Progenitor cell of endocrine pancreas (in vitro differentiated cells): ENCODE measurements around the gene LRP1B. TPM values are rescaled to one million over a fixed set of nuclear protein-coding genes. Genes with fewer than 3 reads are reported as not detected.

ENCODE experiments used
- DNase-seq: peaks from one replicate; pipeline ENCODE4 v3.0.0; 2021; ENCODE audit warnings: low spot score; ENCODE audit not compliant: unreplicated experiment
- H3K27ac Mint-ChIP-seq: 2 replicates; pipeline ENCODE4 v1.8.0; 2021; ENCODE audit warnings: mild to moderate bottlenecking, moderate library complexity, mixed read lengths
- H3K27me3 Mint-ChIP-seq: 2 replicates; pipeline ENCODE4 v1.8.0; 2021; ENCODE audit warnings: mixed read lengths
- H3K36me3 Mint-ChIP-seq: 2 replicates; pipeline ENCODE4 v1.8.0; 2022; ENCODE audit warnings: mixed read lengths; ENCODE audit not compliant: insufficient read depth
- H3K4me1 Mint-ChIP-seq: 2 replicates; pipeline ENCODE4 v1.8.0; 2021; ENCODE audit warnings: low read depth, mixed read lengths
- H3K4me3 Mint-ChIP-seq: 2 replicates; pipeline ENCODE4 v1.8.0; 2021; ENCODE audit warnings: low read depth, mild to moderate bottlenecking, moderate library complexity, mixed read lengths
- H3K9me3 Mint-ChIP-seq: 2 replicates; pipeline ENCODE4 v1.8.0; 2021; ENCODE audit warnings: low read depth, mixed read lengths
- long read RNA-seq: library from polyadenylated mRNA; unstranded; transcript quantifications from one replicate; pipeline ENCODE4 v2.0.0, GENCODE V29; 2020
- total RNA-seq: library from RNA; stranded (reverse); gene quantifications from 2 replicates; pipeline ENCODE4 v1.2.1, GENCODE V29; 2021
- TF ChIP-seq, protein P1 (sequence below): fragments of 200-600 bp; sonication (generic); IDR thresholded peaks from one replicate; pipeline ENCODE4 v1.5.0; 2021; ENCODE audit warnings: antibody characterized with exemption, mild to moderate bottlenecking; ENCODE audit not compliant: unreplicated experiment

LRP1B gene
- 0.57 and 1.4 TPM in 2 replicates for total RNA-seq
- long read RNA-seq: 0 reads

DNA sequence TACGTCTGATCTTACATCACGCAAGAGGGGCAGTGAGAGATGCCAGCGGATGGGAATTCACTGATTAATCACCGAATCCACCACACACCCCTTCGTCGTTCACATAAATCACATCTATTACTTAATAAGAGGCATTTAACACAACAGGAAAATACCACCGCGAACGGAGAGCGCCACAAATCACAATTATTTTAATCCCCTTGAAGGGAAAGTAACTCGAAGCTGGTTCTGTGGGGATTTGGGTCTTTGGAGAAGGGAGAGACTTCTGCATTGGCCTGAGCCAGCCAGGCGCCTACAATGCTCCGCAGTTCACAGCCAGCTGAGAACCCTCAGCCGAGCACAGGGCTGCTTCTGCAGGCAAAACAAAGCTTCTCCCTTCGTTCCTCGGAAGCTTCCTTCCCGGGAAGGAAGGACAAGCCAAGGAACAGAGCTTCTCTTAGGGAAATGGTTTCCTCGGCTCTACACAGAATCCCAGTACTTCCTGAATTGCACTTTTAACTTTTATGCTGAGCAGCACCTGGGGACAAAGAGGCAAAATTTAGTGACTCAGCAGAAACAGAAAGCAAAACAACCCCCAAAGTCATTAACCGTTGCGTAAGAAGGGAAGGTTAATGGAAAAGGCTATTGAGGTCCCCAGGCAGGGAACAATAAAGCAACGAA, at the start of gene LRP1B:
TSS of gene LRP1B (minus strand) at position 7 of the 660 bp plus-strand sequence. CDS start 287 bp downstream, outside the sequence.
- H3K9me3 Mint-ChIP-seq: no peaks in the 10 kb centered on the region
- H3K4me1 Mint-ChIP-seq: peaks cover 13% of the 10 kb centered on the region
- H3K27me3 Mint-ChIP-seq: peaks cover 62% of the 10 kb centered on the region
- DNase-seq: peak; percentile 13
- H3K4me3 Mint-ChIP-seq: peak within 1 kb of the TSS; percentile 85
- no peaks in the 10 kb centered on the region for H3K36me3 Mint-ChIP-seq
- TF ChIP-seq, protein P1, sequence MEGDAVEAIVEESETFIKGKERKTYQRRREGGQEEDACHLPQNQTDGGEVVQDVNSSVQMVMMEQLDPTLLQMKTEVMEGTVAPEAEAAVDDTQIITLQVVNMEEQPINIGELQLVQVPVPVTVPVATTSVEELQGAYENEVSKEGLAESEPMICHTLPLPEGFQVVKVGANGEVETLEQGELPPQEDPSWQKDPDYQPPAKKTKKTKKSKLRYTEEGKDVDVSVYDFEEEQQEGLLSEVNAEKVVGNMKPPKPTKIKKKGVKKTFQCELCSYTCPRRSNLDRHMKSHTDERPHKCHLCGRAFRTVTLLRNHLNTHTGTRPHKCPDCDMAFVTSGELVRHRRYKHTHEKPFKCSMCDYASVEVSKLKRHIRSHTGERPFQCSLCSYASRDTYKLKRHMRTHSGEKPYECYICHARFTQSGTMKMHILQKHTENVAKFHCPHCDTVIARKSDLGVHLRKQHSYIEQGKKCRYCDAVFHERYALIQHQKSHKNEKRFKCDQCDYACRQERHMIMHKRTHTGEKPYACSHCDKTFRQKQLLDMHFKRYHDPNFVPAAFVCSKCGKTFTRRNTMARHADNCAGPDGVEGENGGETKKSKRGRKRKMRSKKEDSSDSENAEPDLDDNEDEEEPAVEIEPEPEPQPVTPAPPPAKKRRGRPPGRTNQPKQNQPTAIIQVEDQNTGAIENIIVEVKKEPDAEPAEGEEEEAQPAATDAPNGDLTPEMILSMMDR: no peak
- peak within 1 kb of the TSS; percentile 95 for H3K27ac Mint-ChIP-seq

DNA sequence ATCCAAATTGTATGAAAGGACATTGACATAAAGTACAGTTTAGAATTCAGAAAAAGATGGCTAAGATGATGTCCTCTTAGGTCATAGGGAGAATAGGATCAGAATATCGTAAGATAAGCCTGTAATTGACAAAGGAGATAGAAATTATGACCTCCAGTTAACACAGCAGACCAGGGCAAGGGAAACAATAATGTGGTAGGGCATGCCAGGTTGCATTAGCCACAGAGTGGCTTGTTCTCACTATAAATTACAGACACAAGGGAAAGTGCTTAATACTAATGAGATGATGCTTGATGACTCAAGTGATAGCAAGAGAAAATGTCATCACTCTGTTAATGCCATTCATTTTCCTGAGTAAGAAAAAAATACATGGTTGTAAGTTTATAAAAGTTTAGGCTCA, 48.9 kb upstream of the LRP1B start:
- H3K27me3 Mint-ChIP-seq: no peaks in the 10 kb centered on the region

DNA sequence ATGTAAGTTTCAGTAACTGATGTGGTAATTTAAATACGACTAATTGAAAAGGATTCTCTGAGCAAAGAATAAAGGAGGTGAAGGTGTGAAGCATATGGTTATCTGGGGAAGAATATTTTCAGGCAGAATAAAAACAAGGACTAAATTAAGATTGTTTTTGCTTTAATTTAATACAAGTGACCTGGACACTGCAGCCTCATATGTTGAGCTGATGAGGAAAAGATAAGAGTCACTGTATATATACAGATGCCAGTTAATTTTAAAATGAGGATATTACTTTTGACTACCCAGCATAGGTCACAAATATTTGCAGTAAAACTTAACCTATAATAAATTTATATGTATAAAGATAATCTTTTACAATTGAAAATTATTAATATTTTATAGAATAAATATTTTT, 47.8 kb upstream of the LRP1B start:
- DNase-seq: no peak
- TF ChIP-seq, protein P1: no peak
- Mint-ChIP-seq H3K4me3 (no peak overlapping the region), H3K9me3 (no peaks in the 10 kb centered on the region), H3K4me1 (peaks cover 4% of the 10 kb centered on the region), H3K27me3 (no peaks in the 10 kb centered on the region), H3K36me3 (no peaks in the 10 kb centered on the region), H3K27ac (no peak overlapping the region)

More for the DNA sequence above, 48.9 kb upstream of the LRP1B start:
- no peaks in the 10 kb centered on the region for H3K36me3 Mint-ChIP-seq
- TF ChIP-seq, protein P1: no peak
- DNase-seq: no peak
- no peak overlapping the region for H3K4me3 Mint-ChIP-seq
- H3K27ac Mint-ChIP-seq: no peak overlapping the region
- peaks cover 4% of the 10 kb centered on the region for H3K4me1 Mint-ChIP-seq
- no peaks in the 10 kb centered on the region for H3K9me3 Mint-ChIP-seq

DNA sequence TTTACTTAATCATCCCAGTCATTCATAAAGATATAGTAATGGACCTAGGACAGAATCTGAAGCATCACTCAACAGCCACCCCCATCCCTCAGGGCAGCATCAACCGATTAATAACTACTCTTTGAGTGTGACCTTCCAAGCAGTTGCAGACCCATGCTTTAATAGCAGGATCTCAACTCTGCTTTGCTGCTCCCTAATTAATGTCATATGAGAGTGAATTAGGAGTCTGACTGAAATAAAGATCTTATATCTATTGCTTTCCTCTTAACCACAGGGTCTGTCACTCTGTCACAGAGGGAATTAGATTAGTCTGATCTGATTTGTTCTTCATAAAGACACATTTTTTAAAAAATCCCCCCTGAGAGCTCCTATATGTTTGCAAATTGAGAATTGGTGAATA, 46.1 kb upstream of the LRP1B start:
- Mint-ChIP-seq H3K27ac (no peak overlapping the region), H3K27me3 (no peaks in the 10 kb centered on the region), H3K36me3 (no peaks in the 10 kb centered on the region), H3K4me3 (no peak overlapping the region), H3K4me1 (peaks cover 4% of the 10 kb centered on the region), H3K9me3 (no peaks in the 10 kb centered on the region)
- no peak for DNase-seq
- TF ChIP-seq, protein P1: no peak

DNA sequence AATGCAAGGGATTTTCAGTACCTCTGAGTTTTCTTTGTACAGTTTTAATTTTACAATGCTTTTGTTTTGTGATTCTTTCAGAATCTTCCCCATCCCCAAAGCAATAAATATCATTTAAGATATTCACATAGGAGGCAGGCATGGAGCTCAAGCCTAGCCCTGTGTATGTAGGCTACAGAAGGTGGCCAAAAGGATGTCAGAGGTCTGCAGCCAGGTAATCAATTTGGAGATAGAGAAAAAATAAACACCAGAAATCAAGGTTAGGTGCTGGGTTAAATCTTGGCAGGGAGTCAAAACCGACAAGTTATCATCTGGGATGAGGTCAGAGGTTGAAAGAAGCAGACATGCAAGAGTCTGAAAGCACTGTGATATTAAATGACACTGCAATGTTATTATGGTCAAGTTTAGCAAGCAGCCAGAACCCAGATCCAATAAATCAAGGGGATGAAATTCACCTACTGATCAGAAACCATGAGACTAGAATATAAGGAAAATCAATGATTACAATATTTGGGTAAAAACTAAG, 45.1 kb upstream of the LRP1B start:
- H3K9me3 Mint-ChIP-seq: no peaks in the 10 kb centered on the region
- no peak for DNase-seq
- no peak overlapping the region for H3K4me3 Mint-ChIP-seq
- no peaks in the 10 kb centered on the region for H3K27me3 Mint-ChIP-seq
- TF ChIP-seq, protein P1: no peak
- peaks cover 4% of the 10 kb centered on the region for H3K4me1 Mint-ChIP-seq
- no peaks in the 10 kb centered on the region for H3K36me3 Mint-ChIP-seq
- H3K27ac Mint-ChIP-seq: no peak overlapping the region
